ENCODE measurements around the gene ARHGAP26. TPM values are rescaled to one million over a fixed set of nuclear protein-coding genes. Genes with fewer than 3 reads are reported as not detected.

ARHGAP26 gene
- total and polyA plus RNA-seq, 12 donors, result 7.5 to 45.8 (median 37.2) TPM

DNA sequence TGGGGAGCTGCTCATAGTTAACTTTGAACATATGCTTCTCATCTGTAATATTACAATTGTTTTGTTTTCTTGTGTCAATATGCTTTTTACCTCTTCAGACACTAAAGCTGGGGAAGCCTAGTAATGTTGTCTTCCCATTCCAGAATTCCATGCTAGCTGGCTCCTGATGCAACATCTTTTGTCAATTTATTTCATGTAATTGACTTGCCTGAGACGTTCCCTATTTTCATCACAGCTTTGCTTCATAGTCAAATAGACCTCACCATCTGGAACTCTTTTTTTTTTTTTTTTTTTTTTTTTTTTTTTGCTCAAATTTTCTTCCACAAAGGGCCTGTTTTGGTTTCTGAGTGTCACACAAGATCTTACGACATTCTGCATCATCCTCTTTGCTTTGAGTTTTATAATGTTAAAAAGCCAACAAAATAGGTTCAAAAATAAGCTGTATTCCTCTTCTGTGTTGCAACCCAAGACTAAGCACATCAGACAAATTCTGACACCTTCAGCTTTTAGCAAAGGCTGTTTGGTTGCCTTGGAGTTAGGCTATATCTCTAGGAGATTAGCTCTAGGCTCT lies 398.1 kb downstream of the ARHGAP26 start:
- Histone ChIP-seq H3K4me1 (peaks cover 0 to 28% (median 9%) of the 10 kb centered on the region in 9 donors), H3K4me3 (no peak overlapping the region), H3K27ac (no peak overlapping the region), H3K27me3 (no peaks in the 10 kb centered on the region), H3K36me3 (peaks cover 0 to 9% (median 0%) of the 10 kb centered on the region in 9 donors), H3K9me3 (no peaks in the 10 kb centered on the region)
- WGBS, 2 donors, result 82 to 96% methylated on average over 2 of the region's 2 CpGs
- DNase-seq (no peak), ATAC-seq (no peak)
- intact Hi-C loops (cut with DNase I), result no loop called here
- TF ChIP-seq, protein P1, sequence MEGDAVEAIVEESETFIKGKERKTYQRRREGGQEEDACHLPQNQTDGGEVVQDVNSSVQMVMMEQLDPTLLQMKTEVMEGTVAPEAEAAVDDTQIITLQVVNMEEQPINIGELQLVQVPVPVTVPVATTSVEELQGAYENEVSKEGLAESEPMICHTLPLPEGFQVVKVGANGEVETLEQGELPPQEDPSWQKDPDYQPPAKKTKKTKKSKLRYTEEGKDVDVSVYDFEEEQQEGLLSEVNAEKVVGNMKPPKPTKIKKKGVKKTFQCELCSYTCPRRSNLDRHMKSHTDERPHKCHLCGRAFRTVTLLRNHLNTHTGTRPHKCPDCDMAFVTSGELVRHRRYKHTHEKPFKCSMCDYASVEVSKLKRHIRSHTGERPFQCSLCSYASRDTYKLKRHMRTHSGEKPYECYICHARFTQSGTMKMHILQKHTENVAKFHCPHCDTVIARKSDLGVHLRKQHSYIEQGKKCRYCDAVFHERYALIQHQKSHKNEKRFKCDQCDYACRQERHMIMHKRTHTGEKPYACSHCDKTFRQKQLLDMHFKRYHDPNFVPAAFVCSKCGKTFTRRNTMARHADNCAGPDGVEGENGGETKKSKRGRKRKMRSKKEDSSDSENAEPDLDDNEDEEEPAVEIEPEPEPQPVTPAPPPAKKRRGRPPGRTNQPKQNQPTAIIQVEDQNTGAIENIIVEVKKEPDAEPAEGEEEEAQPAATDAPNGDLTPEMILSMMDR (IDR thresholded peaks at IDR 0.05), result no peak

DNA sequence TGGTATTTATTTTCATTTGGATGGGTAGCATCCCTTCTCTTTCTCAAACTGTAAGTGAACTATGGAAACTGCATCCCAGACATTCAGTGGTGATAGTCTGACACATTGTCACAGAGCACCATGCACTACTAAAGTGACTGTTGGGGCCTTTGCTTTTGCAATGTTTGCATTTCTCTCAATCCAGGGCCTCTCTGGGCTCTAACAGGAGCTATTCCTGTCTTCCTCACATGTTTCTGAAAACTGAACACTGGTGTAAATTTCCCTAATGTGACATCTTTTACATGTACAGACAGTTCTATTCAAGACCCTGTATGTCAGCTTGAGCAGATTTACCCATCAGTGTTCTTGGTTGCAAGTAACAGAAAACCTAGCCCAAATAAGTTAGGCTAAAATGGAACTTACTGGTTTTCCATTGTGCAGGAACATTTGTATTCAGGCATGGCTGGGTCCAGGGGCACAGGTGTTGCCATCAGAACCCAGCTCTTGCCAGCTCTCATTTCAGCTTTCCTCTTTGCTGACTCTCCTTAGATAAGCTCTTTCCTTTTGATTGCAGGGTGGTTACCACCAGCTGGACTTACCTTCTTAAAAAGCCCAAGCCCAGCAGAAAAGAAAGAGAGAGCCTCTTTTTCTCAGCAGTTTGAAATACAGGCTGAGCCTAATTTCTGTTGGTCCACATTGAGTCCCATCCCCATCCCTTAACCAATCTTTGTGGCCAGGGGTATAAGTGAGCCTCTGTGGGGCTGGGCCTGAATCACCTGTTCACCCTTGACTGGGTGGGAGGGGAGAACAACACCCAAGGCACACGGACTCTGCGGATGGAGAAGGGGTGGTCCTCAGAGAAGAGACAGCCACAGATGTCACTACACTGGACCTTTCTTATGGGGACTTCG lies 399.0 kb downstream of the ARHGAP26 start:
- Histone ChIP-seq H3K27me3 (no peaks in the 10 kb centered on the region), H3K27ac (no peak overlapping the region), H3K36me3 (peaks cover 0 to 15% (median 0%) of the 10 kb centered on the region in 9 donors), H3K4me1 (peaks cover 0 to 37% (median 12%) of the 10 kb centered on the region in 9 donors), H3K4me3 (no peak overlapping the region), H3K9me3 (no peaks in the 10 kb centered on the region)
- TF ChIP-seq, protein P1 (IDR thresholded peaks at IDR 0.05), result no peak
- intact Hi-C loops (cut with DNase I), result no loop called here
- DNase-seq (no peak), ATAC-seq (no peak)
- WGBS, 2 donors, result 98% methylated on average over 3 of the region's 3 CpGs

DNA sequence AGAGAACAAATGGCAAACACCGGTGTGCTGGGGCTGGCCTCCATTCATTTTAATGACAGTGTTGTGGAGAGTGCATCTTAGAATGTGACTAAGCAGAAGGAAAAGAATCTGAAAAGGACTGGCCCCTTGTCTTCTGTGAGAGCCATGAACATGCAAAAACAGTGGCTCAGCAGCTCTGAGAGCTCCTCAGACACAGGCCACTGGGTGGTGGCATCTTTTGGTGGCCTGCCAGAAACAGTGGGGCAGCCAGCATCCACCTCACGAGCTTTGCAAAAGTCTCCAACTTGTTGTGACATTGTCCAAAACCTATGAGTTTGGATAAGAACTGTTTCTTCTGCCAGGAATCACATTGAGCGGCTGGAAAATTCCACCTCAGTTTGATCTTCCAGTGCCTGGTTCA lies 399.9 kb downstream of the ARHGAP26 start:
- peaks cover 0 to 43% (median 15%) of the 10 kb centered on the region in 9 donors for H3K4me1 ChIP-seq
- no peaks in the 10 kb centered on the region for H3K9me3 ChIP-seq
- no peak overlapping the region for H3K27ac ChIP-seq
- DNase-seq, result no peak
- TF ChIP-seq, protein P1 (IDR thresholded peaks at IDR 0.05), result no peak
- intact Hi-C loops (cut with DNase I), result no loop called here
- H3K4me3 ChIP-seq, result no peak overlapping the region
- no peak for ATAC-seq
- H3K36me3 ChIP-seq, result peaks cover 0 to 15% (median 0%) of the 10 kb centered on the region in 9 donors
- WGBS, 2 donors, result 92 to 94% methylated on average over 3 of the region's 3 CpGs
- no peaks in the 10 kb centered on the region for H3K27me3 ChIP-seq

DNA sequence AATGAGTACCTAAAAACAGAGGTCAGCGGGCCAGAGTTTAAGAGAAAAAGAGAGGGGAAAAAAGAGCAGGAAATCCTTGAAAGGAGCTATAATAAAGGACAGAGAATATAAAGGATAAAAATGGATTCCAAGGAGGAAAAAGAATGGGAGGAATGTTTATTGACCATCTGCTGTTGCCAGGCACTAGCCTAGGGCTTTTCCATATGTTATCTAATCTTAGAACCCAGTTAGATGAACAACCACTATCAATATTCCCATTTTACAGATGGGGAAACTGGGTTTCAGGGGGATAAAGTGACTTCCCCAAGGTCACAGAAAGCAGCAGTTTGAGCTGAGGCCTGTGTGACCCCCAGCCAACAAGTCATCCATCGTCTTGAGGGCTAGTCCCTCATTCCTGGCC lies 400.8 kb downstream of the ARHGAP26 start:
- TF ChIP-seq, protein P1 (IDR thresholded peaks at IDR 0.05), result no peak
- H3K4me3 ChIP-seq, result no peak overlapping the region
- no peak overlapping the region for H3K27ac ChIP-seq
- WGBS, 2 donors, result 94 to 95% methylated on average over 2 of the region's 2 CpGs
- H3K4me1 ChIP-seq, result peaks cover 0 to 48% (median 23%) of the 10 kb centered on the region in 9 donors
- intact Hi-C loops (cut with DNase I), result no loop called here
- DNase-seq, result no peak
- H3K36me3 ChIP-seq, result peaks cover 0 to 15% (median 0%) of the 10 kb centered on the region in 9 donors
- no peak for ATAC-seq
- H3K27me3 ChIP-seq, result no peaks in the 10 kb centered on the region
- no peaks in the 10 kb centered on the region for H3K9me3 ChIP-seq

Measured in heart right ventricle (tissue), 16 donors.